Measurements from ENCODE around the gene SSTR3.
"Not testable (repeated sequence)": the region's sequence is repeated elsewhere in the genome, so short reads cannot be mapped to it uniquely, and the experiment has no call there.

SSTR3 gene

GRCh38 chr22:37174964-37175363, 37.3 kb downstream of the SSTR3 start:
- H3K4me1 ChIP-seq (ENCODE audit: control extremely low read depth in 1 of 4, control insufficient read depth in 4 of 4, insufficient read depth in 4 of 4, low read length in 3 of 4), result peaks cover 4 to 33% (median 26%) of the 10 kb centered on the region in 4 experiments
- no peak for DNase-seq
- H3K27ac ChIP-seq (ENCODE audit: insufficient read depth in 1 of 2, low read depth in 1 of 2, low read length in 2 of 2, poor library complexity in 1 of 2, severe bottlenecking in 2 of 2), result no peak overlapping the region
- 86% methylated on average over 5 of the region's 9 CpGs for WGBS (ENCODE audit: insufficient coverage)
- ChIA-PET POLR2A (no interaction called here), CTCF (interaction anchor here (1.0 to 6.3 kb wide), 4 partner anchors 8 to 29 kb away, joined by 3 to 39 read pairs (median 10); no protein-coding TSS in a partner anchor)
- H3K27me3 ChIP-seq (replicated peaks in 2 of 5; ENCODE audit: control insufficient read depth in 4 of 5, insufficient read depth in 5 of 5, low read length in 4 of 5), result no peaks in the 10 kb centered on the region
- no peaks in the 10 kb centered on the region for H3K9me3 ChIP-seq (ENCODE audit: control extremely low read depth in 1 of 5, control insufficient read depth in 4 of 5, insufficient read depth in 2 of 5, low read depth in 1 of 5, low read length in 4 of 5)
- no peak overlapping the region for H3K4me3 ChIP-seq (ENCODE audit: control insufficient read depth in 1 of 7, extremely low read depth in 1 of 7, insufficient read depth in 4 of 7, low read depth in 2 of 7, low read length in 6 of 7)
- no peaks in the 10 kb centered on the region for H3K36me3 ChIP-seq (ENCODE audit: control insufficient read depth in 4 of 4, insufficient read depth in 4 of 4, low read length in 3 of 4)

DNA sequence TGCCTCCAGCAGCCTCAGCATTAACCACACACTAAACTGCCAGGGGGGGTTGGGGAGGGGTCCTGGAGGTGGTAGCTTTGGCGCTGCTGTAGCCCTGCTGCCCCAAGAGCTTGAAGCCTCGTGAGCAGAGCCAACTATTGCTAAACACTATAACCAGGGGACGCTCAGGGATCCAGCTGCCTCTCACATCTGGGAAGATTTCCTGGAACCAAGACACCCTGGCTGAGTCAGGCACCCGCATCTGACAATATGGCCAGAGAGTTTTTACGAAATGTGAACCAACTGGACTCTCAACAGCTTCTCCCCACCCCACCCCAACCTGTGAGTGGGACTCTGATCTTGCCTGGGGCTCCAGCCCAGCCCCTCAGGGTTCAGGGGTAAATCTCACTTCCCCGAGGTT, 38.6 kb downstream of the SSTR3 start:
- H3K27me3 ChIP-seq (replicated peaks in 2 of 5; ENCODE audit: control insufficient read depth in 4 of 5, insufficient read depth in 5 of 5, low read length in 4 of 5), result no peaks in the 10 kb centered on the region
- no peak overlapping the region for H3K4me3 ChIP-seq (ENCODE audit: control insufficient read depth in 1 of 7, extremely low read depth in 1 of 7, insufficient read depth in 4 of 7, low read depth in 2 of 7, low read length in 6 of 7)
- DNase-seq, result no peak
- POLR2A ChIA-PET, result no interaction called here
- CTCF ChIA-PET, result interaction anchor here (0.7 to 6.3 kb wide), 3 partner anchors 13 to 28 kb away, joined by 3 to 39 read pairs (median 3); no protein-coding TSS in a partner anchor
- no peaks in the 10 kb centered on the region for H3K36me3 ChIP-seq (ENCODE audit: control insufficient read depth in 4 of 4, insufficient read depth in 4 of 4, low read length in 3 of 4)
- H3K4me1 ChIP-seq (ENCODE audit: control extremely low read depth in 1 of 4, control insufficient read depth in 4 of 4, insufficient read depth in 4 of 4, low read length in 3 of 4), result peaks cover 4 to 33% (median 26%) of the 10 kb centered on the region in 4 experiments
- WGBS (ENCODE audit: insufficient coverage), result 94% methylated on average over 4 of the region's 6 CpGs
- peaks cover 0 to 3% (median 0%) of the 10 kb centered on the region in 5 experiments for H3K9me3 ChIP-seq (ENCODE audit: control extremely low read depth in 1 of 5, control insufficient read depth in 4 of 5, insufficient read depth in 2 of 5, low read depth in 1 of 5, low read length in 4 of 5)
- no peak overlapping the region for H3K27ac ChIP-seq (ENCODE audit: insufficient read depth in 1 of 2, low read depth in 1 of 2, low read length in 2 of 2, poor library complexity in 1 of 2, severe bottlenecking in 2 of 2)

GRCh38 chr22:37172266-37173245, 39.7 kb downstream of the SSTR3 start:
- Histone ChIP-seq H3K4me3 (ENCODE audit: control insufficient read depth in 1 of 7, extremely low read depth in 1 of 7, insufficient read depth in 4 of 7, low read depth in 2 of 7, low read length in 6 of 7) (no peak overlapping the region), H3K27me3 (replicated peaks in 2 of 5; ENCODE audit: control insufficient read depth in 4 of 5, insufficient read depth in 5 of 5, low read length in 4 of 5) (no peaks in the 10 kb centered on the region), H3K27ac (ENCODE audit: insufficient read depth in 1 of 2, low read depth in 1 of 2, low read length in 2 of 2, poor library complexity in 1 of 2, severe bottlenecking in 2 of 2) (no peak overlapping the region), H3K4me1 (ENCODE audit: control extremely low read depth in 1 of 4, control insufficient read depth in 4 of 4, insufficient read depth in 4 of 4, low read length in 3 of 4) (peaks cover 4 to 30% (median 22%) of the 10 kb centered on the region in 4 experiments), H3K36me3 (ENCODE audit: control insufficient read depth in 4 of 4, insufficient read depth in 4 of 4, low read length in 3 of 4) (no peaks in the 10 kb centered on the region), H3K9me3 (ENCODE audit: control extremely low read depth in 1 of 5, control insufficient read depth in 4 of 5, insufficient read depth in 2 of 5, low read depth in 1 of 5, low read length in 4 of 5) (peaks cover 0 to 3% (median 0%) of the 10 kb centered on the region in 5 experiments)
- CTCF ChIA-PET, result interaction anchor here (1.1 to 6.3 kb wide), 4 partner anchors 10 to 26 kb away, joined by 3 to 39 read pairs (median 6); no protein-coding TSS in a partner anchor
- POLR2A ChIA-PET, result no interaction called here
- no peak for DNase-seq
- 94% methylated on average over 10 of the region's 14 CpGs for WGBS (ENCODE audit: insufficient coverage)

GRCh38 chr22:37171662-37172061, 40.6 kb downstream of the SSTR3 start:
- peaks cover 0 to 25% (median 16%) of the 10 kb centered on the region in 4 experiments for H3K4me1 ChIP-seq (ENCODE audit: control extremely low read depth in 1 of 4, control insufficient read depth in 4 of 4, insufficient read depth in 4 of 4, low read length in 3 of 4)
- ChIA-PET CTCF (interaction anchor here (1.5 to 6.3 kb wide), 3 partner anchors 9 to 27 kb away, joined by 5 to 39 read pairs (median 8); no protein-coding TSS in a partner anchor), POLR2A (no interaction called here)
- no peak overlapping the region for H3K27ac ChIP-seq (ENCODE audit: insufficient read depth in 1 of 2, low read depth in 1 of 2, low read length in 2 of 2, poor library complexity in 1 of 2, severe bottlenecking in 2 of 2)
- H3K36me3 ChIP-seq (ENCODE audit: control insufficient read depth in 4 of 4, insufficient read depth in 4 of 4, low read length in 3 of 4), result no peaks in the 10 kb centered on the region
- no peaks in the 10 kb centered on the region for H3K27me3 ChIP-seq (replicated peaks in 2 of 5; ENCODE audit: control insufficient read depth in 4 of 5, insufficient read depth in 5 of 5, low read length in 4 of 5)
- 100% methylated on average over 3 of the region's 5 CpGs for WGBS (ENCODE audit: insufficient coverage)
- H3K9me3 ChIP-seq (ENCODE audit: control extremely low read depth in 1 of 5, control insufficient read depth in 4 of 5, insufficient read depth in 2 of 5, low read depth in 1 of 5, low read length in 4 of 5), result peaks cover 0 to 3% (median 0%) of the 10 kb centered on the region in 5 experiments
- H3K4me3 ChIP-seq (ENCODE audit: control insufficient read depth in 1 of 7, extremely low read depth in 1 of 7, insufficient read depth in 4 of 7, low read depth in 2 of 7, low read length in 6 of 7), result no peak overlapping the region
- no peak for DNase-seq

- DNase-seq; H3K36me3 ChIP-seq (ENCODE audit: control insufficient read depth in 4 of 4, insufficient read depth in 4 of 4, low read length in 3 of 4); H3K4me3 ChIP-seq (ENCODE audit: control insufficient read depth in 1 of 7, extremely low read depth in 1 of 7, insufficient read depth in 4 of 7, low read depth in 2 of 7, low read length in 6 of 7); H3K9me3 ChIP-seq (ENCODE audit: control extremely low read depth in 1 of 5, control insufficient read depth in 4 of 5, insufficient read depth in 2 of 5, low read depth in 1 of 5, low read length in 4 of 5); H3K27me3 ChIP-seq (replicated peaks in 2 of 5; ENCODE audit: control insufficient read depth in 4 of 5, insufficient read depth in 5 of 5, low read length in 4 of 5); H3K27ac ChIP-seq (ENCODE audit: insufficient read depth in 1 of 2, low read depth in 1 of 2, low read length in 2 of 2, poor library complexity in 1 of 2, severe bottlenecking in 2 of 2); POLR2A ChIA-PET: not testable (repeated sequence)
- peaks cover 0 to 18% (median 9%) of the 10 kb centered on the region in 4 experiments for H3K4me1 ChIP-seq (ENCODE audit: control extremely low read depth in 1 of 4, control insufficient read depth in 4 of 4, insufficient read depth in 4 of 4, low read length in 3 of 4)
- CTCF ChIA-PET, result interaction anchor here (2.3 to 6.3 kb wide), 2 partner anchors 9 to 28 kb away, joined by 8 to 39 read pairs; no protein-coding TSS in a partner anchor
- WGBS (ENCODE audit: insufficient coverage), result 98% methylated on average over 11 of the region's 16 CpGs
These were observed 41.4 kb downstream of the SSTR3 start for GRCh38 chr22:37170689-37171405.

- no peak overlapping the region for H3K4me3 ChIP-seq (ENCODE audit: control insufficient read depth in 1 of 7, extremely low read depth in 1 of 7, insufficient read depth in 4 of 7, low read depth in 2 of 7, low read length in 6 of 7)
- no peak overlapping the region for H3K27ac ChIP-seq (ENCODE audit: insufficient read depth in 1 of 2, low read depth in 1 of 2, low read length in 2 of 2, poor library complexity in 1 of 2, severe bottlenecking in 2 of 2)
- POLR2A ChIA-PET, result interaction anchor here (0.7 kb wide), 1 partner anchor 29 kb away, joined by 3 read pairs; no protein-coding TSS in a partner anchor
- H3K27me3 ChIP-seq (replicated peaks in 2 of 5; ENCODE audit: control insufficient read depth in 4 of 5, insufficient read depth in 5 of 5, low read length in 4 of 5), result no peaks in the 10 kb centered on the region
- H3K9me3 ChIP-seq (ENCODE audit: control extremely low read depth in 1 of 5, control insufficient read depth in 4 of 5, insufficient read depth in 2 of 5, low read depth in 1 of 5, low read length in 4 of 5), result peaks cover 0 to 3% (median 0%) of the 10 kb centered on the region in 5 experiments
- CTCF ChIA-PET, result interaction anchor here (6.3 kb wide), 1 partner anchor 29 kb away, joined by 39 read pairs; no protein-coding TSS in a partner anchor
- 87% methylated on average over 10 of the region's 10 CpGs for WGBS (ENCODE audit: insufficient coverage)
- no peak for DNase-seq
- H3K36me3 ChIP-seq (ENCODE audit: control insufficient read depth in 4 of 4, insufficient read depth in 4 of 4, low read length in 3 of 4), result no peaks in the 10 kb centered on the region
- H3K4me1 ChIP-seq (ENCODE audit: control extremely low read depth in 1 of 4, control insufficient read depth in 4 of 4, insufficient read depth in 4 of 4, low read length in 3 of 4), result peaks cover 0 to 13% (median 3%) of the 10 kb centered on the region in 4 experiments
These were observed 42.2 kb downstream of the SSTR3 start for GRCh38 chr22:37169947-37170688.

All from common myeloid progenitor, CD34-positive (primary cell).